Measurements from ENCODE around the gene HACL1. TPM values are rescaled to one million over a fixed set of nuclear protein-coding genes. Genes with fewer than 3 reads are reported as not detected.
A peak's percentile ranks its signal among the peaks of the same experiment; 100 is the strongest.

The HACL1 gene
- total RNA-seq, 1 experiment from 2014 or later = 25.5 TPM

- no peak overlapping the region for H3K9ac ChIP-seq (ENCODE audit: low read length)
- no peaks in the 10 kb centered on the region for H3K27me3 ChIP-seq (ENCODE audit: low read length)
- no peak overlapping the region for H3K4me2 ChIP-seq (ENCODE audit: low read length)
- ChIA-PET CTCF (no interaction called here), POLR2A (ENCODE audit: unreplicated experiment) (no interaction called here)
- no peak overlapping the region for H3K27ac ChIP-seq (ENCODE audit: low read length)
- no peaks in the 10 kb centered on the region for H3K9me3 ChIP-seq (ENCODE audit: low read length)
- DNase-seq = no peak
- H2AFZ ChIP-seq (ENCODE audit: low read length) = no peak overlapping the region
- H3K36me3 ChIP-seq (ENCODE audit: low read depth, low read length) = no peaks in the 10 kb centered on the region
- no peaks in the 10 kb centered on the region for H3K9me2 ChIP-seq (replicated peaks; ENCODE audit: low read length)
- H4K20me1 ChIP-seq (ENCODE audit: low read length) = no peaks in the 10 kb centered on the region
- H3F3A ChIP-seq (ENCODE audit: low read length, unreplicated experiment) = peaks cover 14% of the 10 kb centered on the region
- no peak for ATAC-seq
- no peak for TF ChIP-seq CTCF (conservative IDR thresholded peaks at IDR 0.05; ENCODE audit: low read depth, low read length)
- TF ChIP-seq EZH2 (IDR thresholded peaks at IDR 0.05; ENCODE audit: low read length, unreplicated experiment) = no peak
- no peak for TF ChIP-seq EZH2phosphoT487 (IDR thresholded peaks at IDR 0.05; ENCODE audit: borderline replicate concordance, low read length)
- intact Hi-C loops (cut with micrococcal nuclease) = loop anchor here (10.0 kb wide), 1 partner anchor 606 kb away; no protein-coding TSS in a partner anchor
- H3K4me3 ChIP-seq (ENCODE audit: low read length) = no peak overlapping the region
- H3K79me2 ChIP-seq (ENCODE audit: low read length) = no peaks in the 10 kb centered on the region
- no TSS peak for BruUV-seq (replicated peaks)
- H3K4me1 ChIP-seq (ENCODE audit: insufficient read depth, low read length) = peaks cover 51% of the 10 kb centered on the region
Measured at GRCh38 chr3:15638193-15638890, 37.0 kb upstream of the HACL1 start.

GRCh38 chr3:15637131-15637951 is 36.0 kb upstream of the HACL1 start:
- intact Hi-C loops (cut with micrococcal nuclease) = loop anchor here (10.0 kb wide), 1 partner anchor 607 kb away; no protein-coding TSS in a partner anchor
- no TSS peak for BruUV-seq (replicated peaks)
- Histone ChIP-seq H3K9ac (ENCODE audit: low read length) (no peak overlapping the region; the same call in 1 of the 2 replicates), H3K4me2 (ENCODE audit: low read length) (no peak overlapping the region), H3K9me2 (replicated peaks; ENCODE audit: low read length) (no peaks in the 10 kb centered on the region), H2AFZ (ENCODE audit: low read length) (no peak overlapping the region), H3K9me3 (ENCODE audit: low read length) (no peaks in the 10 kb centered on the region), H3K27me3 (ENCODE audit: low read length) (no peaks in the 10 kb centered on the region), H3K36me3 (ENCODE audit: low read depth, low read length) (no peaks in the 10 kb centered on the region), H4K20me1 (ENCODE audit: low read length) (no peaks in the 10 kb centered on the region), H3K27ac (ENCODE audit: low read length) (peak overlapping the region; percentile 97), H3F3A (ENCODE audit: low read length, unreplicated experiment) (peaks cover 14% of the 10 kb centered on the region), H3K4me3 (ENCODE audit: low read length) (no peak overlapping the region), H3K4me1 (ENCODE audit: insufficient read depth, low read length) (peaks cover 60% of the 10 kb centered on the region), H3K79me2 (ENCODE audit: low read length) (no peaks in the 10 kb centered on the region)
- TF ChIP-seq CTCF (conservative IDR thresholded peaks at IDR 0.05; ENCODE audit: low read depth, low read length) (no peak), EZH2phosphoT487 (IDR thresholded peaks at IDR 0.05; ENCODE audit: borderline replicate concordance, low read length) (no peak), EZH2 (IDR thresholded peaks at IDR 0.05; ENCODE audit: low read length, unreplicated experiment) (no peak)
- ATAC-seq (no peak), DNase-seq (no peak)
- ChIA-PET CTCF (interaction anchor here (0.5 kb wide), 1 partner anchor 611 kb away, joined by 4 read pairs; no protein-coding TSS in a partner anchor), POLR2A (ENCODE audit: unreplicated experiment) (no interaction called here)
